Left forelimb (tissue), 1 donor: ENCODE results near the gene KIF4B.

Experiments
- DNase-seq: peaks from one replicate; pipeline ENCODE4 v3.0.0-alpha.2; 2018; ENCODE audit warnings: low spot score

The KIF4B gene

GRCh38 chr5:155052532-155052931 is 39.0 kb downstream of the KIF4B start:
- DNase-seq = no peak

- DNase-seq = no peak
Observed at GRCh38 chr5:155053501-155053900, 39.9 kb downstream of the KIF4B start.

- DNase-seq = no peak
Observed at GRCh38 chr5:155056644-155057269, 43.2 kb downstream of the KIF4B start.

DNA sequence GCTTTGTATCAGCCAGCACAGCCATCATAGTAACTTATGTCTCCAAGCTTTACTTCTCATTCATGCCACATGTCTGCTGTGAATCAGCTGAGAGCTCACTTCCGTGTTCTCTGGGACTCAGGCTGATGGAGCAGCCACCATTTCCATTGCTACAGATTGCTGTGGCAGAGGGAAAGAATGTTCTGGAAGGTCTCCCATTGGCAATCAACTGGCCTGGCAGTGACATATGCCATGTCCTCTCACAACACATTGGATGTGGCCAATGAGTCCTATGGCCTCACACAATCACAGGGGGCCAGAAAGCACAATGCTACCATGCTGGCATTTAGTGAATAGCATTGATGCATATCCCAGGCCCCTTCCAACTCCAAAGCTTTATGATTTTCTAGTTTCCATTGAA is 44.1 kb downstream of the KIF4B start:
- no peak for DNase-seq

GRCh38 chr5:155064580-155064979 is 51.0 kb downstream of the KIF4B start:
- no peak for DNase-seq

- DNase-seq = no peak
Observed at GRCh38 chr5:155066886-155067595, 53.5 kb downstream of the KIF4B start.
